Measurements from ENCODE around the gene FOXP1. TPM values are rescaled to one million over a fixed set of nuclear protein-coding genes. Genes with fewer than 3 reads are reported as not detected.

FOXP1 gene
- total and polyA plus RNA-seq, 2 of the 8 experiments (the other 6 are each of a cell fraction or from before 2014, with no cell fraction given) = 13.9 to 25.4 TPM

- no peak for TF ChIP-seq MAFK (IDR thresholded peaks at IDR 0.05; ENCODE audit: low read depth, low read length)
- no peak for TF ChIP-seq TEAD4 (IDR thresholded peaks at IDR 0.05; ENCODE audit: low read depth, low read length)
- no peak for TF ChIP-seq TAF1 (IDR thresholded peaks at IDR 0.05; ENCODE audit: low read depth, low read length)
- no peak for TF ChIP-seq ATF3 (IDR thresholded peaks at IDR 0.05; ENCODE audit: insufficient read depth, low read depth, low read length)
- no peak for TF ChIP-seq CHD7 (IDR thresholded peaks at IDR 0.05; ENCODE audit: insufficient replicate concordance, low read length)
- no peak for TF ChIP-seq JUN (IDR thresholded peaks at IDR 0.05; ENCODE audit: low read depth, low read length)
- TF ChIP-seq CREB1 (IDR thresholded peaks at IDR 0.05) = no peak
- no peak for TF ChIP-seq CEBPB (IDR thresholded peaks at IDR 0.05; ENCODE audit: low read depth, low read length)
- TF ChIP-seq PHF8 (conservative IDR thresholded peaks at IDR 0.05; ENCODE audit: low read depth, low read length) = no peak
Observed at GRCh38 chr3:71124048-71124447, 459.5 kb downstream of the FOXP1 start (continued).

All from H1 (cell line).